HG03565 (cell line): ENCODE data around the gene ZAP70.
"Not testable (repeated sequence)": the region's sequence is repeated elsewhere in the genome, so short reads cannot be mapped to it uniquely, and the experiment has no call there.

Experiments used
- ATAC-seq: cut with Tn5 transposase; IDR thresholded peaks from one replicate; pipeline ENCODE4 v1.9.1; 2021; ENCODE audit warnings: mild to moderate bottlenecking, moderate library complexity; ENCODE audit not compliant: unreplicated experiment

Gene ZAP70

GRCh38 chr2:97697252-97698235 is 15.8 kb upstream of the ZAP70 start:
- peak; percentile 54 for ATAC-seq

DNA sequence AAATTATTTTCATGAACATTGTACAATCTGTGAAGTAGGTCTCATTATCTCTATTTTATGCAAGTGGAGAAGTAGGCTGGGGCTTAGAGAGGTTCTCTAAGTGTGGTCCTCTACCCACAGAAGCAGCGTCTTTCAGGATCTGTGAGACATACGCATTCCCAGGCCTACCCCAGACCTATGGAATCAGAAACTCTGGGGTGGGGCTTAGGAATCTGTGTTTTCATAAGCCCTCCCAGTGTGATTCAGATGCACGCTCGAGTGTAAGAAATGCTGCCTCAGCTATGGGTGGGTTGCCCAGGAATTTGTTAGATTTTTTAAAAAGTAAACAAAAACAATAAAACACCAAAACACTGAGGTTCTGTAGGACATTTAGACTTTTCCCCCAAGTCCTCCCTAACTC is 14.8 kb upstream of the ZAP70 start:
- no peak for ATAC-seq

DNA sequence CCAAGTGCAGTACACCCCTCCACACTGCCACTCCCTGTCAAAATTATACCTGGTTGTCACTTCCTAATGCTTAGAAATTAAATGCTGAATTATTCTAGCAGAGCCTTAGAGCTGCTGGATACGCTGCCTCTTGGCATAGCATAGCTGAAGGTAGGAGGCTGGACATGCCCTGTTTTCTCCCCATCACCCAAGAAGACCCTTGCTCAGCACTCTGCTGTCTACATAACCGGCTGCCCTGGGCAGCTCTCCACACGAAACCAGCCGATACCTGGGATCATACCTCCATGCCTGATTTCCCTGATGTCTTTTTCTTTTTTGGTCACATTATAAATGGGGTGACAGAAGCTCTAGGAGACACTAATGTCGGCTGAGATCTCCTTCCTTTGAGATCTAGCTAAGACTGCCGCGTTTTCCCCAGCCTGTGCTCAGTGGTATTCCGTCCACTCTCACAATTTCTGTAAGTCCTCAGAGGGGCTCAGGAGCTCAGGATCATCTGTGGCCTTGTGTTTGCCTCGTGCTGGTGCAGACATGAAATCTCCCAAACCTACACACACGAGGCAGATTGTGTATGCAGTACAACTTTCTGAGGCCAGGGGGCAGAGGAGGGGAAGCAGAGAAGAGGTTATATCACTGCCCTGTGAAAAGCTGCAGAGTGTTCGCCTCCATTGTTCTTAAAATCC is 13.5 kb upstream of the ZAP70 start:
- ATAC-seq, result no peak

DNA sequence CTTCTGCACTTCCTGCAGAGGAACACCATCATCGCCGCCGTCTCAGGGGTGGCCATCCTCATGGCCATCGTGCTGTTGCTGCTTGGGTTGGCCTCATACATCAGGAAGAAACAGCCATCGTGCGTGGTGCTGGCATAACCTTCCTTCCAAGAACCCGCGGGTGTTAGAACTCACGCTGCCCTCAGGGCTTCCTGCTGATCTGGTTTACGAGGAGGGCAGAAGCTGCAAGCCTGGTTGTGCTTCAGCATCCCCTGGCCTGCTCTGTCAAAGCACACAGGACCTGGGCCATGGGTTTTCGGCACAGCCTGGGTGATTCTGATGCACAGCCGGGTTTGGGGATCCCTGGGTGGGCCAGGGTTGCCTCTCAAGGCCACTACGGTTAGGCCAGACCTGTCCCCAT is 12.2 kb upstream of the ZAP70 start:
- ATAC-seq, result no peak

DNA sequence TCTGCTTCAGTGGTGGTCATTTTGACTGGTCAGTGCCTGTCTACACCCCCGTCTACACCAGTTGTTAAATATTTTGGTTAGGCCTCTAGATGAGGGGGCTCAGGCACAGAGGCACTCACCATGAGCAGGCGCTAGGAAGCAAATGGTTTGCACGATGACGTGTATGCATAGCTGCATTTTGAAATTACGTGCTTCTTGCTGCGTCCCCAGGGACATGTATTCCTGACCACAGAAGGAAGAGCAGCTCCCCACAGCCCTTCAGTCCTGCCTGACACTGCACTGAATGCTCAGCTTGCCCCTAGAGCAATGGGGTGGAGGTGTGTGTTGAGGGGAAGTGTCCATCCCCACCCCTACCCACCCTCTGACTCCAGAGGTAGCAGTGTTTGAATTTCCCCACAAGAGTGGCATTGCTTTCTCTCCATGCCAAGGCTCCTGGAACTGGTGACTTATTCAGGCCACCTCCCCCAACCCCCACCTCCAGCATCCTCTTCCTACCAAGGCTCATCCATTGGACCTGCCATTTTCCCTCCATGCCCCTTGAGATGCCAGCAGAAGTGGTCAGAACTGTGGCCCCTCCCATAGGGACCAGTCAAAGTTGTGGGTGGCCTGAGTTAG is 11.4 kb upstream of the ZAP70 start:
- no peak for ATAC-seq

GRCh38 chr2:97702731-97703470 is 10.5 kb upstream of the ZAP70 start:
- ATAC-seq, result no peak

GRCh38 chr2:97703741-97704140 is 9.6 kb upstream of the ZAP70 start:
- ATAC-seq, result no peak

- no peak for ATAC-seq
Observed at GRCh38 chr2:97704989-97705388, 8.4 kb upstream of the ZAP70 start.

GRCh38 chr2:97706112-97706511 is 7.3 kb upstream of the ZAP70 start:
- ATAC-seq, result no peak

DNA sequence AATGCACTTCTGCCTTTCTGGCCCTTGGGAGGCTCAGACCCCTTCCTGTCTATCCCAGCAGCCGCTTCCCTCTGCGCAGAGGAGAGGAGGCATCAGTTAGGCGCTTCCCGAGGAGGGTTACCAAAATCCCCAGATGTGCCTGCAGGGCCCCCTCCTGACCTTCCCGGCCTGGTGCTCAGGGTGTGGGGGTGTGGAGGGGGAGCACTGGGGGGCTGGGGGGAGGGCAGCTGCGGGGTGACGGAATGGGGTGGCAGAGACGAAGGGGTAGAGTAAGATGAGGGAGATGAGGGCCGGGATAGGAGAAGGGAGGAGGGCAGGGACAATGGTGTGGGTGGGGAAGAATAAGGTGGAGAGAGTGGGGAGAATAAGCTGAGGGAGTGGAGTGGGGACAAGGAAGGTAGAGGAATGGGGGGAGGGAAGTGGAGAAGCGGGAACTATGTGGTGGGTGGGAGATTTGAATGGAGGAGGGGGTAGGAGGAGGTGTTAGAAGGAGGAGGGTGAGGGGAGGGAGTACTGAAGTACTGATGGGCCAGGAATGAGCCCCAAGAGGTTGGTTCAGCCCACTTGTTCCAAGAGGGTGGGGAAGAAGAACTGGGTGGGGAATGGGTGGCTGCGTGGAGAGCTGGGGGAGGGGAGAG is 6.5 kb upstream of the ZAP70 start:
- no peak for ATAC-seq

GRCh38 chr2:97707362-97708047 is 5.9 kb upstream of the ZAP70 start:
- no peak for ATAC-seq

DNA sequence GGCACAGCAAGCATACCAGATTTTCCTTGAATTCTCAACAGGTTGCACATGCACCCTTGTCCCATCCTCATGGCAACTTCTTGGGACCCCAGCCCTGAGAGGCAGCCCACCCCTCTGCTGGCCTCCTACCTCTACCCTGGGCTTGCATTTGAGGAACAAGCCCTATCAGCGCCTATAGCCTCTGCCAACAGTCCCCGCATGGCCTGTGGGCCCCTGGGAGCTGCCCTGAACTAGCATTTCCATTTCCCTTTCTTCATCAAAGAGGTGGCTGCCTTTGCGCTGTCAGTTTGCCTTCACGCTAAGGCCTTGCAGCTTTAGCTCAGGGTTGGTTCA is 5.4 kb upstream of the ZAP70 start:
- no peak for ATAC-seq

DNA sequence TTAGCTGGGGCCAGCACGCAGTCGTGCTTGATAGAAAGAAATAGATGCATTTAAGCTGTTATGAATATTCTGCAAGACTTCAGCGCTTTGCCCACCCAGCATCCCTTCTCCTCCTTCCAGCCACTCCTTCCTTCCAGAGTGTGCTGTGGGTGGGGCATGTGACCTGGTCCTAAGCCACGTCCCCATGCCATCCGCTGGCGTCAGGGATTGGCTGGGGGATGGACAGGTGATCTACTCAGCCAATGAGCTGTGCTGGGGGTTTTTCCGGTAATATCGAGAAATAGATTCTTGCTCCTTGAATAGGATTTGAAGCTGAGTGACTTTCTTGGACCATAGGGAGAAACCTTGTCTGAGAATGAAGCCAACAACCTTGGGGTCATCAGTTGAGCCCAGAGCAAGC is 4.8 kb upstream of the ZAP70 start:
- ATAC-seq, result no peak

- no peak for ATAC-seq
Observed at GRCh38 chr2:97711394-97711711, 2.0 kb upstream of the ZAP70 start.

GRCh38 chr2:97712175-97712574 is 1.2 kb upstream of the ZAP70 start:
- ATAC-seq, result not testable (repeated sequence)

DNA sequence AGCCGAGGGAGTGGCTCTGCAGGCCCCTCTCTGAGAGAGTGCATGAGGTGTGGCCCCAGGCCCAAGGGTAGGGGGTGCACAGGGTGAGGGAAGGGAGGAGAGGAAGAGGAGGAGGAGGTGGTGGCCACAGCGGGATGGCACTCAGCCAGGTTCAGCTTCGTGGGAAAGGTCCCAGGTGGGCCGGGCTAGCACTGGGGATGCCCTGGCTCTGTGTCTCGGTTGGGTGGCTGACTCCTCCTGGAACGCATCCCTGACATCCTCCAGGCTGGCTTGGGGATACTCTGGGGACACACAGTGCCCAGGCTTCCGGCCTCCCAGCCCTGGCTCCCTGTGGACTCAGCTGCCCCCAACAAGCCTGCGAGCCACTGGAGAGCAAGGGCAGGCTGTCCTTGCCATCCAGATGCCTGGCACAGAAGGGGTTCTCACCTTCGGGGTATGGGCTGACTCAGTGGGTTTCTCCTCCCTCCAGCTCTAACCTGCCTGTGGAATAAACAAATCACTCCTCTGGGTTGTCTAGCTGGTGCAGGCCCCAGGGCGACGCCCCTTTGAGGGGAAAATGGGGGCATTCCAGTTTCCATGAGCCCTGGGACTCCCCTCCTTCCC is 582 bp upstream of the ZAP70 start:
- no peak for ATAC-seq

DNA sequence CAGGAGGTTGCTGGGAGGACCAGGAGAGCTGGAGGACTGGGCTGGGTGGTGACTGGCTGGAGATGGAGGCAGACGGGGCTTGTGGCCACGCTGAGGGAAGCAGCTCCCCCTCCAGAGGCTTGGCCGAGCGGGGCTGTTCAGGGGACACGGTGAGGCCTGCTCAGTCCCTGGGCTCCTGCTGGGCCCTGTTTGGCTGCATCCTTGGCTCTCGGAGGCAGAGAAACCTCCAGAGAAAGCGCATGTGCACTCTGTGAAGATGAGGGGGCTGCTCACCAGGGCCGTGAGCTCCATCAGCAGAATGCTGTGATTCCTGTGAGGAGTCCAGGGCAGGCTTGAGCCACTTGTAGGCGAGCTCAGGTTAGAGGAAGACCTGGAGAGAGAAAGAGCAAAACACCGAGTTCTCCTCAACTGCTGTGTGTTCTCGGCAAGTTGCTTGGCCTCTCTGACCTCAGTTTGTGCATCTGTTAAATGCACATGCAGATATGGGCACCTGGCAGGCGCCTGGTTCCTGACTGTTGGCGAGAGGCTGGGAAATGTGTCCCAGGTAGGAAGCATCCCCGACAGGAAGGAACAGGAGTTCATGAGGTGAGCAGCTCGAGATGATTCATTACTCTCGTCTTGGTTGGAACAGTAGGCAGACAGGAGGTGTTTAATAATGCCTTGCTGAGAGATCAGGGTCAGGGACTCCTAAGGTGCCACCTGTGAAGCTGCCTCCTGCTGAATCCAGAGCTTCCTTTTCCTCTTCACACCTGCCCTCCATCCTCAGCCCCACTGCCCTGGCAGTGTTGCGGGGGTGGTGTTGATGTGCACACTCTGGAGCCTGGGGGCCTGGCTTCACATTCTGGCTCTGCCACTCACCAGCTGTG is 941 bp downstream of the ZAP70 start:
- no peak for ATAC-seq

GRCh38 chr2:97714950-97715652 is 1.7 kb downstream of the ZAP70 start:
- no peak for ATAC-seq
